Esophagus muscularis mucosa (tissue), 3 donors: ENCODE results near the gene FAM222A.

ENCODE experiments used
- CTCF ChIP-seq, 3 experiments: fragments of 200-600 bp in 2 of 3; fragments of 450-650 bp in 1 of 3; sonication (generic) in 2 of 3; IDR thresholded peaks; one replicate each; pipeline ENCODE4 v1.5.1; 2017 to 2019; ENCODE audit warnings: antibody characterized with exemption in 3 of 3, mild to moderate bottlenecking in 2 of 3, moderate library complexity in 1 of 3
- POLR2A ChIP-seq: fragments of 450-650 bp; IDR thresholded peaks from one replicate; pipeline ENCODE4 v1.6.1; 2017; ENCODE audit warnings: antibody characterized with exemption, moderate library complexity, mild to moderate bottlenecking, low read depth
- POLR2AphosphoS5 ChIP-seq, 2 donors: sonication (generic); formaldehyde crosslinking; IDR thresholded peaks; one replicate each; pipeline ENCODE4 v1.6.1; 2017; ENCODE audit warnings: antibody characterized with exemption in 2 of 2

- no peak for TF ChIP-seq CTCF (IDR thresholded peaks at IDR 0.05)
- TF ChIP-seq POLR2A = no peak
- TF ChIP-seq POLR2AphosphoS5 (IDR thresholded peaks at IDR 0.05) = no peak
Measured at GRCh38 chr12:109726511-109727038, 12.9 kb downstream of the FAM222A start.
